ENCODE results near the gene ZCRB1.

ZCRB1 gene

GRCh38 chr12:42322567-42322966 lies 3.3 kb downstream of the ZCRB1 start:
- no peak for ATAC-seq
- no peak for TF ChIP-seq ZFP3 (CRISPR knock-in tag; IDR thresholded peaks at IDR 0.05)
- TF ChIP-seq ARNTL (CRISPR knock-in tag; IDR thresholded peaks at IDR 0.05; ENCODE audit: borderline replicate concordance, low read depth): no peak
- TF ChIP-seq ISL1 (CRISPR knock-in tag; IDR thresholded peaks at IDR 0.05): no peak
- TF ChIP-seq ZNF70 (CRISPR knock-in tag; IDR thresholded peaks at IDR 0.05): no peak
- TF ChIP-seq TSHZ2 (CRISPR knock-in tag; IDR thresholded peaks at IDR 0.05): no peak
- TF ChIP-seq GLIS3 (CRISPR knock-in tag; IDR thresholded peaks at IDR 0.05): no peak
- no peak for TF ChIP-seq ZNF565 (CRISPR knock-in tag; conservative IDR thresholded peaks at IDR 0.05; ENCODE audit: low read depth)
- no peak for TF ChIP-seq OSR1 (CRISPR knock-in tag; IDR thresholded peaks at IDR 0.05)
- no peak for TF ChIP-seq CREB5 (CRISPR knock-in tag; IDR thresholded peaks at IDR 0.05; ENCODE audit: low read depth)
- no peak for TF ChIP-seq BACH2 (CRISPR knock-in tag; IDR thresholded peaks at IDR 0.05; ENCODE audit: borderline replicate concordance)
- TF ChIP-seq ZFP30 (CRISPR knock-in tag; IDR thresholded peaks at IDR 0.05): no peak
- no peak for TF ChIP-seq ZNF8 (CRISPR knock-in tag; IDR thresholded peaks at IDR 0.05)

GRCh38 chr12:42320796-42321195 lies 5.1 kb downstream of the ZCRB1 start:
- no peak for TF ChIP-seq ZFP3 (CRISPR knock-in tag; IDR thresholded peaks at IDR 0.05)
- TF ChIP-seq GLIS3 (CRISPR knock-in tag; IDR thresholded peaks at IDR 0.05): no peak
- TF ChIP-seq CREB5 (CRISPR knock-in tag; IDR thresholded peaks at IDR 0.05; ENCODE audit: low read depth): no peak
- no peak for TF ChIP-seq ISL1 (CRISPR knock-in tag; IDR thresholded peaks at IDR 0.05)
- TF ChIP-seq POU6F1 (CRISPR knock-in tag; IDR thresholded peaks at IDR 0.05; ENCODE audit: borderline replicate concordance, low read depth): no peak
- no peak for TF ChIP-seq TCF4 (CRISPR knock-in tag; IDR thresholded peaks at IDR 0.05; ENCODE audit: borderline replicate concordance)
- TF ChIP-seq CSDC2 (CRISPR knock-in tag; IDR thresholded peaks at IDR 0.05): no peak
- no peak for ATAC-seq

- TF ChIP-seq BACH2 (CRISPR knock-in tag; IDR thresholded peaks at IDR 0.05; ENCODE audit: borderline replicate concordance): no peak
- no peak for ATAC-seq
Measured at GRCh38 chr12:42315108-42315507, 10.8 kb downstream of the ZCRB1 start.

GRCh38 chr12:42309996-42310395 lies 15.9 kb downstream of the ZCRB1 start:
- no peak for TF ChIP-seq ARNTL (CRISPR knock-in tag; IDR thresholded peaks at IDR 0.05; ENCODE audit: borderline replicate concordance, low read depth)
- TF ChIP-seq TOX (CRISPR knock-in tag; IDR thresholded peaks at IDR 0.05; ENCODE audit: borderline replicate concordance): no peak
- no peak for TF ChIP-seq ESRRG (CRISPR knock-in tag; IDR thresholded peaks at IDR 0.05)
- no peak for TF ChIP-seq ZFP30 (CRISPR knock-in tag; IDR thresholded peaks at IDR 0.05)
- no peak for TF ChIP-seq GLIS3 (CRISPR knock-in tag; IDR thresholded peaks at IDR 0.05)
- TF ChIP-seq PATZ1 (CRISPR knock-in tag; IDR thresholded peaks at IDR 0.05; ENCODE audit: borderline replicate concordance): no peak
- no peak for TF ChIP-seq RARB (CRISPR knock-in tag; IDR thresholded peaks at IDR 0.05)
- no peak for TF ChIP-seq PPARA (CRISPR knock-in tag; IDR thresholded peaks at IDR 0.05; ENCODE audit: borderline replicate concordance)
- TF ChIP-seq TSHZ2 (CRISPR knock-in tag; IDR thresholded peaks at IDR 0.05): no peak
- TF ChIP-seq CSDC2 (CRISPR knock-in tag; IDR thresholded peaks at IDR 0.05): no peak
- no peak for TF ChIP-seq ISL1 (CRISPR knock-in tag; IDR thresholded peaks at IDR 0.05)
- no peak for TF ChIP-seq ZNF565 (CRISPR knock-in tag; conservative IDR thresholded peaks at IDR 0.05; ENCODE audit: low read depth)
- no peak for TF ChIP-seq BACH2 (CRISPR knock-in tag; IDR thresholded peaks at IDR 0.05; ENCODE audit: borderline replicate concordance)
- TF ChIP-seq TCF4 (CRISPR knock-in tag; IDR thresholded peaks at IDR 0.05; ENCODE audit: borderline replicate concordance): no peak
- ATAC-seq: no peak
